ENCODE measurements around the gene KCNK13.

GRCh38 chr14:90039253-90040010 lies 22.4 kb upstream of the KCNK13 start:
- TF ChIP-seq EZH2phosphoT487 (IDR thresholded peaks at IDR 0.05; ENCODE audit: borderline replicate concordance, low read length) (no peak), CTCF (IDR thresholded peaks at IDR 0.05; ENCODE audit: low read depth, low read length, poor library complexity, severe bottlenecking) (no peak)
